BJ (cell line): ENCODE measurements around the gene LARP6. TPM values are rescaled to one million over a fixed set of nuclear protein-coding genes. Genes with fewer than 3 reads are reported as not detected.

Source experiments
- CTCF ChIA-PET: fragments of 350-600 bp; formaldehyde crosslinking; extraction: SDS; loops from one replicate; lab custom pipeline; 2021; ENCODE audit warnings: antibody characterized with exemption, inconsistent platforms; lab: Yijun Ruan, JAX
- POLR2A ChIA-PET: fragments of 300-600 bp; sonication (Branson Sonifier 250); formaldehyde crosslinking; extraction: SDS; loops from one replicate; lab custom pipeline; 2021; ENCODE audit warnings: antibody characterized with exemption; lab: Charles Lee
- DNase-seq: peaks from one replicate; pipeline ENCODE4 v3.0.0-alpha.2; 2011; ENCODE audit warnings: low read depth
- H3K27me3 ChIP-seq: 2 replicates; pipeline ENCODE4 v1.6.0; 2011; ENCODE audit warnings: low read length; ENCODE audit not compliant: control insufficient read depth, insufficient read depth
- H3K36me3 ChIP-seq: 2 replicates; pipeline ENCODE4 v1.5.1; 2011; ENCODE audit warnings: low read length; ENCODE audit not compliant: control insufficient read depth, insufficient read depth
- H3K4me3 ChIP-seq: 2 replicates; pipeline ENCODE4 v1.5.1; 2011; ENCODE audit warnings: low read depth, mild to moderate bottlenecking, control low read depth, low read length
- CTCF ChIP-seq: IDR thresholded peaks from 2 replicates; pipeline ENCODE4 v1.5.1; 2011; ENCODE audit warnings: low read depth, mild to moderate bottlenecking, control low read depth, inconsistent platforms, low read length, moderate library complexity; ENCODE audit not compliant: insufficient read depth
- polyA plus RNA-seq: library from polyadenylated mRNA; depleted of rRNA; stranded (reverse); fragments of >200 nt; gene quantifications from 2 replicates; pipeline ENCODE4 v1.2.3, GENCODE V29; 2011

Gene LARP6
- polyA plus RNA-seq, 1 experiment = 108 TPM

- Histone ChIP-seq H3K4me3 (no peak overlapping the region), H3K27me3 (no peaks in the 10 kb centered on the region), H3K36me3 (no peaks in the 10 kb centered on the region)
- ChIA-PET CTCF (interaction anchor here (0.7 to 1.0 kb wide), 2 partner anchors 8 to 57 kb away, joined by 3 to 5 read pairs; no protein-coding TSS in a partner anchor), POLR2A (no interaction called here)
- no peak for DNase-seq
- TF ChIP-seq CTCF = no peak
Measured at GRCh38 chr15:70882361-70882760, 28.4 kb upstream of the LARP6 start.

- TF ChIP-seq CTCF = no peak
- no peaks in the 10 kb centered on the region for H3K27me3 ChIP-seq
- ChIA-PET POLR2A (no interaction called here), CTCF (interaction anchor here (1.1 kb wide), 1 partner anchor 29 kb away, joined by 4 read pairs; no protein-coding TSS in a partner anchor)
- no peaks in the 10 kb centered on the region for H3K36me3 ChIP-seq
- no peak for DNase-seq
- no peak overlapping the region for H3K4me3 ChIP-seq
Measured at GRCh38 chr15:70880781-70881180, 26.8 kb upstream of the LARP6 start.

GRCh38 chr15:70879401-70879800 lies 25.4 kb upstream of the LARP6 start:
- POLR2A ChIA-PET = no interaction called here
- TF ChIP-seq CTCF = no peak
- Histone ChIP-seq H3K27me3 (no peaks in the 10 kb centered on the region), H3K4me3 (no peak overlapping the region), H3K36me3 (no peaks in the 10 kb centered on the region)
- CTCF ChIA-PET = interaction anchor here (0.9 to 1.9 kb wide), 5 partner anchors 10 to 67 kb away, joined by 3 to 18 read pairs (median 4); no protein-coding TSS in a partner anchor
- DNase-seq = no peak

- ChIA-PET CTCF (interaction anchor here (3.7 to 4.0 kb wide), 2 partner anchors 20 to 52 kb away, joined by 35 to 84 read pairs; partner anchors contain the start of gene LARP6), POLR2A (no interaction called here)
- Histone ChIP-seq H3K27me3 (no peaks in the 10 kb centered on the region), H3K36me3 (no peaks in the 10 kb centered on the region), H3K4me3 (no peak overlapping the region)
- TF ChIP-seq CTCF = no peak
- DNase-seq = no peak
Measured at GRCh38 chr15:70876683-70877082, 22.7 kb upstream of the LARP6 start.

- CTCF ChIA-PET = interaction anchor here (2.0 to 4.0 kb wide), 5 partner anchors 9 to 64 kb away, joined by 10 to 84 read pairs (median 16); partner anchors contain the start of gene LARP6
- POLR2A ChIA-PET = no interaction called here
- TF ChIP-seq CTCF = no peak
- Histone ChIP-seq H3K36me3 (no peaks in the 10 kb centered on the region), H3K4me3 (no peak overlapping the region), H3K27me3 (no peaks in the 10 kb centered on the region)
- DNase-seq = no peak
Measured at GRCh38 chr15:70876011-70876410, 22.1 kb upstream of the LARP6 start.
